ENCODE results near the gene LPP.

LPP gene

GRCh38 chr3:188931036-188931435, 777.1 kb downstream of the LPP start:
- no peak for DNase-seq

GRCh38 chr3:188931531-188931930, 777.6 kb downstream of the LPP start:
- H3K9me3 ChIP-seq: no peaks in the 10 kb centered on the region
- H3K4me1 ChIP-seq: no peaks in the 10 kb centered on the region
- no peak for TF ChIP-seq CTCF (IDR thresholded peaks at IDR 0.05; ENCODE audit: low read depth, low read length)
- H3K27me3 ChIP-seq: no peaks in the 10 kb centered on the region
- H3K36me3 ChIP-seq: no peaks in the 10 kb centered on the region
- H3K4me3 ChIP-seq (ENCODE audit: low read depth, low read length): no peak overlapping the region
- peak; percentile 30 for DNase-seq

More at GRCh38 chr3:188931036-188931435, 777.1 kb downstream of the LPP start:
- Histone ChIP-seq H3K4me3 (ENCODE audit: low read depth, low read length) (no peak overlapping the region), H3K27me3 (no peaks in the 10 kb centered on the region), H3K4me1 (no peaks in the 10 kb centered on the region), H3K9me3 (no peaks in the 10 kb centered on the region), H3K36me3 (no peaks in the 10 kb centered on the region)
- no peak for TF ChIP-seq CTCF (IDR thresholded peaks at IDR 0.05; ENCODE audit: low read depth, low read length)

- no peak for DNase-seq
- Histone ChIP-seq H3K36me3 (no peaks in the 10 kb centered on the region), H3K27me3 (no peaks in the 10 kb centered on the region), H3K4me1 (no peaks in the 10 kb centered on the region), H3K9me3 (no peaks in the 10 kb centered on the region), H3K4me3 (ENCODE audit: low read depth, low read length) (no peak overlapping the region)
- no peak for TF ChIP-seq CTCF (IDR thresholded peaks at IDR 0.05; ENCODE audit: low read depth, low read length)
Measured at GRCh38 chr3:188934989-188935388, 781.0 kb downstream of the LPP start.

- H3K36me3 ChIP-seq: no peaks in the 10 kb centered on the region
- no peak overlapping the region for H3K4me3 ChIP-seq (ENCODE audit: low read depth, low read length)
- H3K9me3 ChIP-seq: no peaks in the 10 kb centered on the region
- no peak for DNase-seq
- H3K4me1 ChIP-seq: no peaks in the 10 kb centered on the region
- no peaks in the 10 kb centered on the region for H3K27me3 ChIP-seq
- TF ChIP-seq CTCF (IDR thresholded peaks at IDR 0.05; ENCODE audit: low read depth, low read length): no peak
Measured at GRCh38 chr3:188936597-188937107, 782.7 kb downstream of the LPP start.

GRCh38 chr3:188937389-188937788, 783.4 kb downstream of the LPP start:
- Histone ChIP-seq H3K36me3 (no peaks in the 10 kb centered on the region), H3K27me3 (no peaks in the 10 kb centered on the region), H3K4me3 (ENCODE audit: low read depth, low read length) (no peak overlapping the region), H3K4me1 (no peaks in the 10 kb centered on the region), H3K9me3 (no peaks in the 10 kb centered on the region)
- DNase-seq: no peak
- TF ChIP-seq CTCF (IDR thresholded peaks at IDR 0.05; ENCODE audit: low read depth, low read length): no peak

GRCh38 chr3:188938999-188939398, 785.0 kb downstream of the LPP start:
- TF ChIP-seq CTCF (IDR thresholded peaks at IDR 0.05; ENCODE audit: low read depth, low read length): no peak
- no peak for DNase-seq
- no peak overlapping the region for H3K4me3 ChIP-seq (ENCODE audit: low read depth, low read length)
- no peaks in the 10 kb centered on the region for H3K9me3 ChIP-seq
- no peaks in the 10 kb centered on the region for H3K36me3 ChIP-seq
- H3K27me3 ChIP-seq: no peaks in the 10 kb centered on the region
- no peaks in the 10 kb centered on the region for H3K4me1 ChIP-seq

Data from BE2C (cell line).